Keratinocyte (primary cell): Measurements from ENCODE around the gene SREBF1. TPM values are rescaled to one million over a fixed set of nuclear protein-coding genes. Genes with fewer than 3 reads are reported as not detected.

Experiments
- DNase-seq: peaks from one replicate; pipeline ENCODE4 v3.0.0-alpha.2; 2011; ENCODE audit warnings: low read depth, missing footprints, low spot score
- FAIRE-seq: peaks from 2 replicates; lab custom pipeline; 2011; peaks lifted over from hg19 to GRCh38; lab: Jason Lieb, UNC
- H2AFZ ChIP-seq: 2 replicates; pipeline ENCODE4 v1.6.0; 2012; ENCODE audit warnings: low read length, control low read depth, inconsistent platforms; ENCODE audit not compliant: control insufficient read depth
- H3K27ac ChIP-seq: 2 replicates; pipeline ENCODE4 v1.5.1; 2011; ENCODE audit warnings: low read length; ENCODE audit not compliant: control insufficient read depth, insufficient read depth
- H3K27me3 ChIP-seq: 3 replicates; pipeline ENCODE4 v1.6.0; 2011; ENCODE audit warnings: low read length; ENCODE audit not compliant: control insufficient read depth, insufficient read depth; ENCODE audit errors: extremely low read depth
- H3K36me3 ChIP-seq, 2 experiments: 2 replicates in 1 of 2; 3 replicates in 1 of 2; pipeline ENCODE4 v1.5.1; 2011; ENCODE audit warnings: low read length in 2 of 2, mild to moderate bottlenecking in 1 of 2; ENCODE audit not compliant: control insufficient read depth in 2 of 2, insufficient read depth in 2 of 2; ENCODE audit errors: extremely low read depth in 1 of 2
- H3K4me1 ChIP-seq: 3 replicates; pipeline ENCODE4 v1.5.1; 2011; ENCODE audit warnings: low read length; ENCODE audit not compliant: control insufficient read depth, insufficient read depth; ENCODE audit errors: extremely low read depth
- H3K4me2 ChIP-seq: 3 replicates; pipeline ENCODE4 v1.6.0; 2011; ENCODE audit warnings: low read depth, low read length; ENCODE audit not compliant: control insufficient read depth, insufficient read depth; ENCODE audit errors: extremely low read depth
- H3K4me3 ChIP-seq, 3 experiments: fragments of 200-600 bp in 1 of 3; sonication (generic) in 1 of 3; 2 replicates in 2 of 3; 3 replicates in 1 of 3; pipeline ENCODE4 v1.5.1; 2011 to 2016; ENCODE audit warnings: low read length in 3 of 3, mild to moderate bottlenecking in 3 of 3, control low read depth in 2 of 3, inconsistent platforms in 1 of 3, low read depth in 1 of 3, mixed read lengths in 1 of 3, mixed run types in 1 of 3, moderate library complexity in 1 of 3; ENCODE audit not compliant: control insufficient read depth in 2 of 3, insufficient read depth in 2 of 3; ENCODE audit errors: extremely low read depth in 1 of 3
- H3K79me2 ChIP-seq: 2 replicates; pipeline ENCODE4 v1.6.0; 2012; ENCODE audit warnings: low read length; ENCODE audit not compliant: control insufficient read depth, insufficient read depth
- H3K9ac ChIP-seq: 3 replicates; pipeline ENCODE4 v1.6.0; 2011; ENCODE audit warnings: low read length; ENCODE audit not compliant: control insufficient read depth, insufficient read depth; ENCODE audit errors: extremely low read depth
- H3K9me1 ChIP-seq: 3 replicates; pipeline ENCODE4 v1.6.0; 2011; ENCODE audit warnings: low read length; ENCODE audit not compliant: control insufficient read depth, insufficient read depth; ENCODE audit errors: extremely low read depth
- H3K9me3 ChIP-seq: 2 replicates; pipeline ENCODE4 v1.5.1; 2012; ENCODE audit warnings: low read depth, low read length; ENCODE audit not compliant: control insufficient read depth
- H4K20me1 ChIP-seq: 3 replicates; pipeline ENCODE4 v1.6.0; 2011; ENCODE audit warnings: low read length; ENCODE audit not compliant: control insufficient read depth, insufficient read depth; ENCODE audit errors: extremely low read depth
- CTCF ChIP-seq, 3 experiments: IDR thresholded peaks in 1 of 3; conservative IDR thresholded peaks in 1 of 3; optimal IDR thresholded peaks in 1 of 3; 2 replicates in 2 of 3; 3 replicates in 1 of 3; pipeline versions ENCODE3 to v1.5.1; 2011; ENCODE audit warnings: low read length in 3 of 3, mild to moderate bottlenecking in 3 of 3, moderate library complexity in 2 of 3, control low read depth in 1 of 3, inconsistent platforms in 1 of 3; ENCODE audit not compliant: insufficient read depth in 2 of 3; ENCODE audit errors: extremely low read depth in 1 of 3
- EZH2 ChIP-seq: IDR thresholded peaks from one replicate; pipeline ENCODE4 v1.6.1; 2012; ENCODE audit warnings: inconsistent platforms, mild to moderate bottlenecking, low read length, moderate library complexity
- dilution Hi-C: fragments of 300-500 bp; cut with MboI; formaldehyde crosslinking; loops from one replicate; pipeline ENCODE4 v1.7.0; 2020; ENCODE audit warnings: low sequenced_read_pairs; ENCODE audit not compliant: extremely low pct_ligation_motif_present
- polyA plus RNA-seq, 5 experiments: library from polyadenylated mRNA; depleted of rRNA in 3 of 5; stranded (reverse) in 3 of 5; stranded (forward) in 1 of 5; unstranded in 1 of 5; fragments of >200 nt; gene quantifications; 1 replicate in 1 of 5; 2 replicates in 3 of 5; 3 replicates in 1 of 5; pipeline versions ENCODE4 v1.2.1 to v1.2.3, GENCODE V29; 2011 to 2012; ENCODE audit warnings: missing spikeins in 2 of 5, low read depth in 1 of 5, low replicate concordance in 1 of 5

SREBF1 gene
- polyA plus RNA-seq, 1 donor (not counting 4 experiments of a cell fraction or from before 2014, with no cell fraction given) = 51.7 TPM

- dilution Hi-C loops = no loop called here
- no peak overlapping the region for H3K4me2 ChIP-seq
- no peak for FAIRE-seq
These were observed 41.0 kb upstream of the SREBF1 start for GRCh38 chr17:17877529-17878358.

GRCh38 chr17:17876959-17877528 is 40.3 kb upstream of the SREBF1 start:
- Histone ChIP-seq H3K4me1 (peaks cover 26% of the 10 kb centered on the region), H3K79me2 (no peaks in the 10 kb centered on the region), H3K9me1 (no peaks in the 10 kb centered on the region), H3K4me2 (no peak overlapping the region), H3K4me3 (no peak overlapping the region), H4K20me1 (no peaks in the 10 kb centered on the region), H3K27ac (no peak overlapping the region), H2AFZ (no peak overlapping the region), H3K27me3 (no peaks in the 10 kb centered on the region), H3K36me3 (peaks cover 27 to 48% of the 10 kb centered on the region in 2 experiments), H3K9me3 (no peaks in the 10 kb centered on the region), H3K9ac (no peak overlapping the region)
- dilution Hi-C loops = no loop called here
- FAIRE-seq = no peak
- no peak for TF ChIP-seq EZH2
- TF ChIP-seq CTCF (optimal IDR thresholded peaks at IDR 0.05 in 1 of 3, IDR thresholded peaks at IDR 0.05 in 1 of 3, conservative IDR thresholded peaks at IDR 0.05 in 1 of 3; ENCODE audit: extremely low read depth in 1 of 3, insufficient read depth in 2 of 3, low read length in 3 of 3) = no peak
- DNase-seq = no peak

More at GRCh38 chr17:17877529-17878358, 41.0 kb upstream of the SREBF1 start:
- DNase-seq = no peak
- no peaks in the 10 kb centered on the region for H3K9me1 ChIP-seq
- no peak overlapping the region for H3K9ac ChIP-seq
- H3K9me3 ChIP-seq = no peaks in the 10 kb centered on the region
- H3K4me1 ChIP-seq = peaks cover 26% of the 10 kb centered on the region
- no peaks in the 10 kb centered on the region for H4K20me1 ChIP-seq
- H3K27ac ChIP-seq = no peak overlapping the region
- H3K79me2 ChIP-seq = no peaks in the 10 kb centered on the region
- peaks cover 28 to 51% of the 10 kb centered on the region in 2 experiments for H3K36me3 ChIP-seq
- TF ChIP-seq CTCF (optimal IDR thresholded peaks at IDR 0.05 in 1 of 3, IDR thresholded peaks at IDR 0.05 in 1 of 3, conservative IDR thresholded peaks at IDR 0.05 in 1 of 3; ENCODE audit: extremely low read depth in 1 of 3, insufficient read depth in 2 of 3, low read length in 3 of 3) = no peak
- no peak for TF ChIP-seq EZH2
- no peak overlapping the region for H2AFZ ChIP-seq
- H3K4me3 ChIP-seq = no peak overlapping the region
- no peaks in the 10 kb centered on the region for H3K27me3 ChIP-seq
